GM19240 (cell line): Measurements from ENCODE around the gene SSC5D.

Experiments
- DNase-seq: peaks from one replicate; pipeline ENCODE4 v3.0.0; 2011; ENCODE audit warnings: low spot score; ENCODE audit not compliant: insufficient read length

SSC5D gene

GRCh38 chr19:55536951-55537740 lies 48.9 kb downstream of the SSC5D start, which contains the start of gene SBK2:
Gene SBK2, minus strand, starts transcription at chr19:55537133. Its CDS starts 839 bp downstream, at chr19:55536294.
- no peak for DNase-seq

GRCh38 chr19:55537741-55538111 lies 49.5 kb downstream of the SSC5D start:
- no peak for DNase-seq

- no peak for DNase-seq
These were observed 49.9 kb downstream of the SSC5D start for GRCh38 chr19:55538132-55538531.

- DNase-seq = no peak
These were observed 51.1 kb downstream of the SSC5D start for GRCh38 chr19:55539090-55539984.

GRCh38 chr19:55540619-55541018 lies 52.4 kb downstream of the SSC5D start:
- no peak for DNase-seq

GRCh38 chr19:55541091-55541490 lies 52.9 kb downstream of the SSC5D start:
- no peak for DNase-seq

- DNase-seq = no peak
These were observed 54.1 kb downstream of the SSC5D start for GRCh38 chr19:55542292-55542855.

GRCh38 chr19:55543567-55543966 lies 55.3 kb downstream of the SSC5D start:
- DNase-seq = no peak

- DNase-seq = no peak
These were observed 55.8 kb downstream of the SSC5D start for GRCh38 chr19:55544014-55544413.

- DNase-seq = no peak
These were observed 56.7 kb downstream of the SSC5D start for GRCh38 chr19:55544776-55545439.

- no peak for DNase-seq
These were observed 57.2 kb downstream of the SSC5D start, which contains the start of gene SBK3 for GRCh38 chr19:55545443-55545842. Gene SBK3, minus strand, starts transcription at chr19:55545543. Its CDS starts 0 bp downstream, at chr19:55545543.

GRCh38 chr19:55546011-55546410 lies 57.8 kb downstream of the SSC5D start:
- DNase-seq = no peak

- DNase-seq = no peak
These were observed 58.8 kb downstream of the SSC5D start for GRCh38 chr19:55546822-55547614.

GRCh38 chr19:55549500-55550320 lies 61.5 kb downstream of the SSC5D start:
- DNase-seq = no peak

GRCh38 chr19:55550321-55550650 lies 62.0 kb downstream of the SSC5D start:
- DNase-seq = no peak

- no peak for DNase-seq
These were observed 64.0 kb downstream of the SSC5D start for GRCh38 chr19:55552206-55552605.

GRCh38 chr19:55552620-55553019 lies 64.4 kb downstream of the SSC5D start:
- DNase-seq = no peak

GRCh38 chr19:55553217-55554182 lies 65.3 kb downstream of the SSC5D start:
- DNase-seq = no peak

- DNase-seq = no peak
These were observed 66.1 kb downstream of the SSC5D start for GRCh38 chr19:55554302-55554701.
